B cell (primary cell): ENCODE measurements around the gene HCN2.

Experiments used
- CTCF ChIP-seq: fragments of 200-600 bp; IDR thresholded peaks from one replicate; pipeline ENCODE4 v1.8.0; 2022; ENCODE audit warnings: antibody characterized with exemption, mild to moderate bottlenecking
- EZH2 ChIP-seq: IDR thresholded peaks from 2 replicates; pipeline ENCODE4 v1.6.1; 2012; ENCODE audit warnings: borderline replicate concordance, low read depth, mild to moderate bottlenecking, moderate library complexity, low read length; ENCODE audit not compliant: insufficient read depth, poor library complexity, severe bottlenecking

GRCh38 chr19:628168-628567, 38.5 kb downstream of the HCN2 start:
- TF ChIP-seq CTCF (no peak), EZH2 (no peak)
